A673 (cell line): ENCODE data around the gene ELF3.

ENCODE experiments used
- CTCF ChIP-seq: fragments of 300-800, 200-600 bp; sonication (generic); conservative IDR thresholded peaks from 2 replicates; pipeline ENCODE4 v1.5.1; 2017; ENCODE audit warnings: low read depth, mild to moderate bottlenecking, antibody characterized with exemption, low read length, moderate library complexity, mixed read lengths
- EZH2 ChIP-seq: fragments of 200-600 bp; sonication (generic); IDR thresholded peaks from 2 replicates; pipeline ENCODE4 v1.6.1; 2017; ENCODE audit warnings: borderline replicate concordance, low read depth, mild to moderate bottlenecking, mixed read lengths, antibody characterized with exemption, low read length; ENCODE audit not compliant: poor library complexity, severe bottlenecking

- TF ChIP-seq CTCF (no peak), EZH2 (no peak)
Measured at GRCh38 chr1:201989354-201990128, 20.8 kb upstream of the ELF3 start.
